Activated CD4-positive, alpha-beta T cell treated with anti-CD3 and anti-CD28 coated beads, Interleukin-2, amount 50 U/mL, for 24 hours (primary cell): ENCODE data around the gene PI4K2A.
"Not testable (repeated sequence)": the region's sequence is repeated elsewhere in the genome, so short reads cannot be mapped to it uniquely, and the experiment has no call there.

Experiments
- DNase-seq, 2 donors: peaks; one replicate each; pipeline ENCODE4 v3.0.0-alpha.2; 2020; ENCODE audit warnings: low read depth in 1 of 2, low spot score in 1 of 2

PI4K2A gene

DNA sequence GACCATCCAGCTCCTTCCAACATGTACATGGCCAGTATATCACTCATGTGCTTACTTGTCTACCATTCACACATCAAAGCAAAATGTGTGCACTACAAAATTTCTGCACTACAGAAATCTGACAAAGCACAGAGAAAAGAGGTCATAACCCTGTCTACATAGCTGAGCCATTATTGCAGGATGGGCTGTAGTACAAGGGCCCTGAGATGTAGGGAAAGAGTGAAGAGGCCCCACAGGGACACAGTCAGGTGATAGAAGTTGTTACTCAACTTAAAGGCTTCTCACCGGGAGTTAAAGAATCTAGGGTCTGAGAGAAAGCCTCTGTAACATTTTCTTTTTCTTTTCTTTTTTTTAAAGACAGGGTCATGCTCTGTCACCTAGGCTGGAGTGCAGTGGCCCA, 29.1 kb downstream of the PI4K2A start:
- DNase-seq = no peak

DNA sequence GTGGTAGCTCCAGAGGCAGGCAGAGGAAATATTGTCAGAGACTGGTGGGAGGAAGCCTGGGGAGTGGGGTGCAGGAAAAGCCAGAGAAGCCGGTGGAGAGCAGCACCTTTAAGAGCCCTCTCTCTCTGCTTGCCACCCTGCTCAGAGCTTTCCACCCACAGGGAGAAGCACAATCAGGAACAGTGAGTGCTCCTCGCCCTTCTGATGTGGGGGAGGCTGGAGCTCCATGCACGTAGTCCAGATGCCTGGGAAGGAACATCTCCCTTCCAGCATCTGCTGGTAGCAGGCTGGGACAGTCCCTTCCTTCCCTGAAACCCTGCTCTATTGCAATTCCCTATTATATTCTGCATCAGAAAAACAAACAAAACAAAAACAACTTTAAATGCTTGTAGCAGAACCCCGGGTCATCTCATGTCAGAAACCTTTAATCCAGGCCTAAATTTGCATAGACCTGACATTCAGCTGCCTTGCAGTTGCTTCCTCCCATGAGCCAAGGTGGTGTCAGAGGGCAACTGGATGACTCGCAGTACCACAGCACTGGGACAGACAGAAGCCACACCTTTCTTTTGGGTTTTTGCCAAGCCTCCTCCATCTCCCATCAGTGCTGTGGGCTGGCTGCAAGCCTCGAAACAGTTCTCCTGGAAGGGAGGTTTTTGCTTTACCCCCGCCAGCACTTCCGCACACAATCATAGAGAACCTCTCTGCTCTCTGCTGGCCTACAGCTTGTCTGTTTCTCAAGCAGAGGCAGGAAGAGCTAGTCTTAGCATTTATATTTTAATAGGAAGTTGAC, 33.5 kb downstream of the PI4K2A start:
- DNase-seq = no peak

DNA sequence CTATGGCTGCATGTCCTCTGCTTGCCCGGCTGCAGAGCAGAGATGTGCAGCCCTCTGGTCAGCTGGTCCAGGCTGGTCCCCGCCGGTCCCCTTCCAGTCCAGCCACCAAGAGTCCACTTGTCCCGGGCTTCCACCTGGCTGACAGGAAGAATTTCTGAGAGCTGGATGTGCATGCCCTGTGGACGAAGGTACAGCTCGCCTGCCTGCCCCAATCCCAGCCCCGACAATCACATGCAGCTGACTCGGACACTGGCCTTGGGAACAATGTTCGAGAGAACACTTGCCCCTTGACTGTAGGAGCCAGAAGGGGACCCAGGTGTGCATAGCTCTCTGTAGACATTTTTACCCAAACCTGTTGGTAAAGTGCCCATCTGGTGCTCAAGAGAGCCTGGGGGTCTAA, 34.8 kb downstream of the PI4K2A start:
- DNase-seq = no peak

DNA sequence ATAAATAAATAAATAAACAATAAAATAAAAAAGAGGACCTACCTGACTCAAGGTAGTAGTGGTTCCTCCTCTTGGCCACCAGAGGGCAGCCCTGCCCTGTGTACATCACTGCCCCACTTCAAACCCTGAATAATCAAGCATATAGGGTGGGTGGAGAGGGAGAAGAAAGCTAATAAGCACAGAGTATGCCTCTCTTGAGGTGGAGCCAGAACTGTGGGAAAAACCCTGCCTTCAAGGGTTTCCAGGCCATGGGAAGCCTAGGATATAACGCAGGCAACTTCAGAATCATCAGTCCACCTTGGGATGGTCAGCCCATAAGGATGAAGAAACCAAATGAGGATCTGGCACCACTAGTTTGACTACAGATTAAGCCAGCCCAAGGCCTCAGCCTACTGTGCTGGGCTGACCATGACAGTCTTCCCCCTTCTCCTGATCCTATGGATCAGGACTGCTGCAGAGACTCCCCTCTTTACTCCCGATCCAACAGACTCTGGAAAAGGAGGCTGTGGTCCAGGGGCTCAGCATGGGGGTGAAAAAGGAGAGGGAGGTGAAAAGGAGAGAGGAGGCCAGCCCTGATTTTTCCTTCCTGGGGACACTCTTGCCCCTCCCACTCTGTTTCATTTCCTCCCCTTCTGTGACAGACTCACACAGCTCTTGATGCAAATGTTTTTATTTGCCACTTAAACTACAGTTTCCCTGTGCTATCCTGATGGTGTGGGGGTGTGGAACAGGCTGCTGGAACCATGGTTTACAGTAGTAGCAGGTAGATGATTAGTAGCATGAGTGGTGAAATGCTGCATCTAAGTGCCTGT, 36.5 kb downstream of the PI4K2A start:
- DNase-seq = peak in 1 of 2 donors; percentile 16

DNA sequence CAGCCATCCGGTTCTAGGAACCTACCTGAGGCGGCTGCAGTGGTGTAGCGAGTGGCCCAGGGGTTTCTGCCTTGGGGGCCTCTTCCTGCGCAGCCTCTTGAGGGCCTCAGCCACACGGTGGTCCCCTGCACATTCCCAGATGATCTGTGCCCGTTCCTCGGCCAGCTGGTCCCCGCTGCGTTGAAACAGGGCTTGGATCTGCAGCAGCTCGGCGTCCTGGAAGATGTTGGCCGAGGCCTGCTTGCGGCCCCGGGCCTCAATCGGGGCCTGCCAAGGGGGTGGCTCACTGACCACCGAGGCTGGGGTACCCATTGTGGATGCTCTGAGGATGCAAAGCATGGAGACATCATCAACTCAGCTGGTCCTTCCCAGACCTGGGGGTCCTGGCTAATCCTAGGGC, 39.1 kb downstream of the PI4K2A start:
- DNase-seq = no peak

DNA sequence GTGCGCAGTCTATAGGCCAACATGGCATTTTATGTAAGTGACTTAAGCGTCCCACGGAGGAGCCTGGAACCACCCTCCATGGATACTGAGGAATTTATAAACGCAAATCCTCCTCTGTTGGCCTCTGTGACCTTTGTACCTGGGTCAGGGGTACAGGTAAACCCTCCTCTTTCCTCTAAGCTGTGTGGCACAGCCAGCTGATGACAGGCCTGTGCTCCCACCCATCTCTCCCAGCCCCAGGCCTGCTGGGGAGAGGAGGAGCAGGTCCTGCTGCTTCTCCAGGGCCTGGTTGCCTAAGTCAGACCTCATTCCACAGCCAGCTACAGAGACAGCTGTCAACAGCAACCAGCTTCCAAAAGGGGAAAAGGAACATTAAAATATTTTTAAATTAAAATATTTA, 41.6 kb downstream of the PI4K2A start:
- DNase-seq = no peak

DNA sequence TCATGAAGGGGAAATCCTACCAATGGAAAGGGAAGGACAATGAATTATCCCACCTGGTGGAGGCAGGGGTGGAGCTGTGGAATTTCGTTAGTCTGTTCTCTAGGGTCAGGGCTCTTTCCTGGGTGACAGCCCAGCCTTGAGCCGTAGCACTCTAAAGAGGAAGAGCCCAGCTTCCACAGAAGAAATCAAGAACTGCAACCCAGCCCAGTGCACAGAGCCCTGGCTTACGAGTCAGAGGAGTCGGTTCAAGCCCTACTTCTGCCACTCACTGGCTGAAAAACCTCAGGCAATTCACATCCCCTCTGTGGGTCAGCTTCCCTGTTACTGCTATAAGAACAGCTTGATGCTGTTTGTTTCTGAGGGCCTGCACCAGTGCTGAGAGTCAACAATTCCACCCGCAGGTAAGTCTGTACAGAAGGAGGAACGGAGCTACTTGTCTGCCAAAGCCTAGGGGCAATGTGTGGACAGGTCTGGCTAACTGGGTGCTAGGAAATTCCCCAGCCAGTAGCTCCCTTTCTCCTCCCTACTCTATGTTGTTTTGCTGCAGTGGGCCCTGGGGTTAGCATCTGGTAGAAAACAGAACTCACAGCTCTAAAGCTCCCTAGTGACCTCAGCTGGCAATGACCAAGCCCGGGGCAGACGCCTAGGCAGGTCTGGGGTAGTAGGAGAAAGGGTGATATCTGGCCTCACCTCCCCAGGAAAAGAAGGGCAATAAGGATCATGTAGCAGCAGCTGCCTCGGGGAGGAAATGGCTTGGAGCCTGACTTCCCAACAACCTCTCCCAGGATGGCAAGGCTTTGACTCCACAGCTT, 43.3 kb downstream of the PI4K2A start:
- no peak for DNase-seq

DNA sequence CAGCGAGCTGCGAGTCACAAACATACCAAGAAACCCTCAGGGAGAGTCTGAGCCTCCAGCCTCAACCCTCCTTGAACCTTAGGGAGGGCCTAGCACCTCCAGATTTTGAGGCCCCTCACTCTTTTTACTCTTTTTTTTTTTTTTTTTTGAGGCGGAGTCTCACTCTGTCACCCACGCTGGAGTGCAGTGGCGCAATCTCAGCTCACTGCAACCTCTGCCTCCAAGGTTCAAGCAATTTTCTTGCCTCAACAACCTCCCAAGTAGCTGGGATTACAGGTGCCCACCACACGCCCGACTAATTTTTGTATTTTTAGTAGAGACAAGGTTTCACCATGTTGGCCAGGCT, 43.9 kb downstream of the PI4K2A start:
- DNase-seq = not testable (repeated sequence)

DNA sequence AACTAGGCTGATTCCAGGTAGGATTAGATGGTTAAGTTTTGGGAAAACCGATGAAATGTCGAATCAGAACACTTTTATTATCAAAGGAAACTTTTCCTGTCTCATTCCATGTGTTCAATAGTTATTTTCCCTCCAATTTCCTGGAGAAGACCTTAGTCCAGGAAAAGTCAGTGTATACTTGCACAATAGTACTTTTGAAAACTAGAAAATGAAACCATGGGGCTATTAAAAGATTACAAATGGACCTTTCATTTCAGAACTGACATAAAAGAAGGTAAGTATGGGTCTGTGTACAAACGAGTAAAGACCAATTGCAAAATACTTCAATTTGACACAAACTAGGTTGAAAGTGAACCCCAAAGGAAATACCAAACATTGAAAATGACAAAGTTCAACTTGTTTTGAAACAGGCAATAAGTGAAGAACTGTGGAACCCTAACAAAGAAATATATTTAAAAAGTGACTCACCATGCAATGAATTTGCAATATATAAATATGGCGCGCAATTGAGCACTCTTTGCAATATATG, 44.5 kb downstream of the PI4K2A start:
- no peak for DNase-seq

DNA sequence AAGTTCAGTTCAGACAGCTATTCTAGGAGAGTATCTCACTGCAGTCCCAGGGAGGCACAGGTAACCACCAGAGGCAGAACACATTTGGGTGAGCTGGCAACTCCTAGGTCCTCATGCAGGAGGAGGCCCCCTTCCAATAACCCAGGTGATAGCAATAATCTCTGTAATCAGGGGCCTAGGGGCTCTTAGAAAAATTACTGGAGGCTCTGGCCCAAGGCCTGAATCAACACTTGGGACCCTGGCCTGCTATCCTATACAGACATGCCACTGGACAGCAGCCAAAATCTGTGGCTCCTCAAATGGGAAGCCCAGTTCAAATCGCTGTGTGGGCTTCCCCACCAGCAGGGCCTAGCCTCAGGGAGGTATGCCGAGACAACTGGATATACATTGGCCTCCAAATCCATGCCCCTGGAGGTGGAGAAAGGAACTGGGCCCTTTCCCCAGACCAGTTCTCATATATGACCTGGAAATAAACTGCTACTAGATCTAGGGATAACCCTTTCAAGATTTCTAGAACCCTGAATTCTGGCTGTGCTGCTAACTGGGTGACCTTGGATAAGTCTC, 45.0 kb downstream of the PI4K2A start:
- no peak for DNase-seq

DNA sequence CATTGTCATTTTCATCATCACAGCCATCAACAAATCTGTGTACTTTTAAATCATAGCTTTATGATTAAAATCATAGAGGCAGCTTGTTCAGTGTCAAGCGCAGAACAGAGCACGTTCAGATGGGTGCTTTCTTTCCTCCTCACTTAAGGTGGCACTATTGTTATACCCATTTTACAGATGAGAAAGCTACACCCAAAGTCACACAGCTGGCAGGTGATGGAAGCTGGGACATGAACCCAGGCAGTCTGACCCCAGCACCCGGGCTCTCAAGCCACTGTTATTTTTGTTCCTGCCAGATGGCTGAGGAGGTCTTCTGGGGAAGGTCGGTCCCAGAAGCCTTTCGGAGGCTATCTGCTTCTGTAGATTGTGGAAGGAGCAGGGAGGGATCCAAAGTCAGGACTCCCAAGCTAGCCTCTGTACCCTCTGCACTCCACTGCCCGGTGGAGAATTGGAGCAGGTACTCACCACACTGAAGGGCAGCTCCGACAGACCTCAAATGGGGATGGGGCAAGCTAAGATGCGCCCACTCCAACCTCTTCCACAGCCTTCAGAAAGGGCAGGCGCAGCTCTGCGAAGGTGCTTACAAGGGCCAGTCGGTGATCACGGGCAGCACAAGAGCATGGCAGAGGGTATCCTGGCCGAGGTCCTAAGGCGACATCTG, 46.0 kb downstream of the PI4K2A start:
- DNase-seq = no peak

DNA sequence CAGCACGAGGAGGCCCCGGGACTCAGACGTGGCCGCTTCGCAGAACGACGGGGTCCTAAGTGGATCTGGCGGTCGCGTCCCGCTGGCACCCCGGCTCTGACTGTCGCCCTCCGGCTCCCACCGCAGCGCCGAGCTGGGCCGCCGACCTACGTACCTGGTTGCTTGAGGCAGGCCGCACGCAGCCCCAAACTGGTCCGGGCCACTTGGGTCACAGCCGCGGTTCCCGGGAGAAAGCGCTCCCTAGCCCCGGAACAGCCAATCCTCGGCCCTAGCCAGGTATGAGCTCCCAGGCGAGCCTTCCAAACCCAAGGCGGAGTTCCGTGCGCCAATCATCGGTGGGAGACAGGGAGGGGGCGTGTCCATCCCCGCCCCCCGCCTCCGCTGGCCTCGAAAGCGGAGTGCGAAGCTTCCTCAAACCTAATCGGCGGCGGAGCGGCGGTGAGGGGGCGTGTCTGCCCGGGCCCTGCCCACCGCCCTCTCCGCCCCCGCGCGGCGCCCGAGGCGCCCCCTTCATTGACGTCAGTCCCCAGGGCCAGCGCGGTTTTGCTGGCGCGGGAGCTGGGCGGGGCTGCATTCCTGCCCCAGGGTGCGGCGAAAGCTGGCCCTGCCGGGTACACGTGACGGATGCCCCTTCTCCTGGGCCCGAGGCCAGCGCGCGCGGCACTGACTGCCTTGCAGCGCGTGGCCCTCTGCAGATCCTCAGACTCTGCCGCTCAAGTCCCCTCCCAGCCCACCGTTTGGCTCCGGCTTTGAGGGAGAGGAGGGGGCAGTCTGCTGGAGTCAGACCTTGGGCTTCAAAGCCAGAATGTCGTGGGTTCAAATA, 46.7 kb downstream of the PI4K2A start, which contains the start of gene AVPI1:
AVPI1 (minus strand) TSS at position 280 of the 823 bp plus-strand sequence. CDS start 7,336 bp downstream, outside the sequence.
- peak; percentile 88 to 89 for DNase-seq

DNA sequence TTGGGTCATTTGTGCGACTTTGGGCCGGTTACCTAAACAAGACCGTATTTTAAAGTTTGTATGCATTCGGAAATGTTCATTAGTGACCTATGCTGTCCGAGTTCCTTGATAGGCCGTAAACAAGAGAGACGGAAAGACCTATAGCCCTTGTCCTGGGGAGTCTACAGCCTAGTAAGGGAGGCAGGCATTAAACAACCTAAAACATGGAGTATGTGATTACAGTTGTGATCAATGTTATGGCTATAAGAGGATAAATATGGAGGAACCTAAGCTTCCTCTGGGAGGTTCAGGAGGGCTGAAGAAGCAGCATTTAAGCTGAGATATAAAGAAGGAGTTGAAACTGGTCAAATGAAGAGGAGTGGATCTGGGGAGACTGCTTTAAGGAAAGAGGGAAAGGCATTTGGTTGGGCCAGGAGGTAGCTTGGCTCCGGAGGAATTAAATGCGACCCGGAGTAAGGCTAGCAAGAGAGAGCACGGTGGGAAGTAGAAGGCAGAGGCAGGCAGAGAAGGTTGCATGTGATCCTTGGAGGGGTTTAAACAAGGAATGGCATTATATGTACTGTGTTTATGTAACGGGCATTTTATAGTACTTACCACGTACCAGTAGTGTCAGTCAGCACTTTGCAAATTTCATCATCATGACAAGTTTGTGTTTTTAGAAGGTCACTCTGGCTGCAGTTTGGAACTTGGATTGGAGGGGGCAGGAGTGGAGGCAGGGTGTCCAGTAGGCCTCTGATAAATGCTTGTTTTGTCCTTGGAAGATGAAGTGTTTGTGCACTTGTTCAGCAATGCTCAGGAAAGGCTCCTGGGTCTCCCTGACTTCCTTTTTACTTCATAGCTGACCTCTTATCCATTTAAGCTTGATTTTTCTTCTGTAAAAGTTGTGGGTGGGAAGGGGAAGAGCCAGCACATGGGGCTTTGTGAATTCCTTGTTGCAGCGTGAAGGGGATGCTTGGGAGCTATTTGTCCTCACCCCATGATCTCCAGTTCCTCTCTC, 47.6 kb downstream of the PI4K2A start:
- no peak for DNase-seq

DNA sequence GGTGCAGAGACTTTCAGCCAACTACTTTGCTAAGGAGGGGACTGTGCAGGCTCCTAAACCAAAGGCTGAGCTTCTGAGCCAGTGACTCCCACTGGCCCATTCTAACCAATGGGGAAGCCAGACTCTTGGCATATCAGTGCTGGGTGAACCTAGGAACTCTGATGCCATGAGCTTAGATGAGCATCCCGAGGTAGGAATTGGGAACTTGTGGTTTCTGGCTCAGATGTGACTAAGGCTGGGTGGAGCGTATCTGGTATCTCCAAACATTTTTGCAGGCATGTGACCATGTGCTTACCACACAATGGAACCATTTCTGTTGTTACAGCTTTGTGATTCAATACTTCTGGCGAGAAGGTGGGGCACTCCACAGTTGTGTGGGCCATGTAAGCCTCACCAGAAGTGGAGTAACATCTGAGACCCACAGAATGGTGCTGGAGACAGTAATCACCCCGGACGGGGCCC, 49.1 kb downstream of the PI4K2A start:
- no peak for DNase-seq

DNA sequence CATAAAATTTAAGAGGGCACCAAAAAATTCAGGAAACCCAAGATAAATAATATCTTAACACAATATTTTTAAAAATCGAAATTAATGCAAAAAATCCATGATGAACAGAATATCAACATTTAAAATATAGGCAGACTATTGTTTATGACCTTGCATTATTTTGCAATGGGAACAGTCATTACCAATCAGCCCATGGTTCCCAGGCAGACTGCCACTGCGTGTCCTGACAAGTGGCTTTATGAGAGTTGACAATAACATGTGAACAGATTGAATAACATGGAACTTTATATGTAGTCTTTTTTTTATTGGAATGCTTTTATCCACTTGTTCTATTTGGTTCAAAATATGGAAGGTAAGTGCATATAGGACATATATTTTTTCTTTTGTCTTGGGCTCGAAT, 49.7 kb downstream of the PI4K2A start:
- no peak for DNase-seq

DNA sequence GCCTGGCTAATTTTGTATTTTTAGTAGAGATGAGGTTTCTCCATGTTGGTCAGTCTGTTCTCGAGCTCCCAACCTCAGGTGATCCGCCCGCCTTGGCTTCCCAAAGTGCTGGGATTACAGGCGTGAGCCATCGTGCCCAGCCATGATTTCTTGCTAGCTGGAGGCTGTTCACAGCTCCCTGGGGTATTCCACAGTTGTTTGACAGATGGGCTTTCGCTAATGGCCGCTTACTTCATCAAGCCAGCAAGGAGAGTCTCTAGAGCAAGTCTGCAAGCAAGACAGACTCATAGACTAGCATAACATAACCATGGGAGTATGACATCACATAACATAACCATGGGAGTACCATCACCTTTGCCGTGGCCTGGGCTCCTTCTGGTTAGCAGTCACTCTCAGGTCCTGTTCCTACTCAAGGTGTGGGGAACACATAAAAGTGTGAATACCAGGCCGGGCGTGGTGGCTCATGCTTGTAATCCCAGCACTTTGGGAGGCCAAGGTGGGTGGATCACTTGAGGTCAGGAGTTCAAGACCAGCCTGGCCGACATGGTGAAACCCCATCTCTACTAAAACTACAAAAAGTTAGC, 57.7 kb downstream of the PI4K2A start:
- DNase-seq = not testable (repeated sequence)

DNA sequence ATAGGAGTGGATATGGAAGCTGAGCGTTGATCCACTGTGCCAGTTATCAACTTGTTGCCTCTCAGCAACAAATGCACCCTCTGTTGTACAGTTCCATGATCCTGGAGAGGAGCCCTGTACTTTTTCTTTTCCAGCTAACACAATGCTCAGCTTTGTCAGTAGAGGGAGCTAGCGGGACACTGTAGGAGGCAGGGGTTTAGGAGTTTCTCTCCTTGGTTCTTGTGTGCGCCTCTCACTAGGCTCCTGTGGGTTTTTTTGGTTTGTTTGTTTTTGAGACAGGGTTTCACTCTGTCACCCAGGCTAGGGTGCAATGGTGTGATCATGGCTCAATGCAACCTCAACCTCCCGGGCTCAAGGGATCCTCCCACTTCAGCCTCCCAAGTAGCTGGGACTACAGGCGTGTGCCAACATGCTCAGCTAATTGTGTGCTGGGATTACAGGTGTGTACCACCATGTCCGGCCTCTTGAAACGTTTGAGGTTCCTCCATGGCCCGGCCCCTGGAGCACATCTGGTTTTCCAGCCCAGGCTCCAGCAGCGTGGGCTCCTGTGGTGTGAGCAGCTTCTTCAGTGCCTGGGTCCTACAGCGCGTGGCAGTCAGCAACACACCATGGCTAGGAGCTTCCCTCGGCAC, 61.1 kb downstream of the PI4K2A start:
- DNase-seq = peak in 1 of 2 donors; percentile 54
